GM23338 (cell line): ENCODE results near the gene MAPK1. TPM values are rescaled to one million over a fixed set of nuclear protein-coding genes. Genes with fewer than 3 reads are reported as not detected.

Source experiments
- ATAC-seq: fragments of 200-7000 bp; cut with Tn5 transposase; 3 replicates; pipeline ENCODE4 v1.9.1; 2020
- DNase-seq: peaks from one replicate; pipeline ENCODE4 v3.0.0-alpha.2; 2015; ENCODE audit warnings: low spot score
- H2AFZ ChIP-seq: fragments of 200-600 bp; sonication (generic); 2 replicates; pipeline ENCODE4 v1.8.0; 2016; ENCODE audit warnings: antibody characterized with exemption, mild to moderate bottlenecking, moderate library complexity
- H3F3A ChIP-seq: fragments of 200-600 bp; sonication (generic); replicated peaks from 2 replicates; pipeline ENCODE4 v1.8.0; 2017; ENCODE audit warnings: antibody characterized with exemption, mixed run types, low read depth
- H3K27ac ChIP-seq: fragments of 200-600 bp; sonication (generic); 2 replicates; pipeline ENCODE4 v1.6.1; 2016; ENCODE audit warnings: low read depth
- H3K27me3 ChIP-seq: fragments of 200-600 bp; sonication (generic); 2 replicates; pipeline ENCODE4 v1.8.0; 2016; ENCODE audit warnings: mild to moderate bottlenecking, mixed run types, moderate library complexity; ENCODE audit not compliant: insufficient read depth
- H3K36me3 ChIP-seq: fragments of 200-600 bp; sonication (generic); 2 replicates; pipeline ENCODE4 v1.8.0; 2016; ENCODE audit warnings: mild to moderate bottlenecking; ENCODE audit not compliant: insufficient read depth
- H3K4me1 ChIP-seq: fragments of 200-600 bp; sonication (generic); 2 replicates; pipeline ENCODE4 v1.8.0; 2016; ENCODE audit warnings: mild to moderate bottlenecking, moderate library complexity; ENCODE audit not compliant: insufficient read depth
- H3K4me2 ChIP-seq: fragments of 200-600 bp; sonication (generic); 2 replicates; pipeline ENCODE4 v1.7.1; 2017; ENCODE audit warnings: mixed run types
- H3K4me3 ChIP-seq: fragments of 200-600 bp; sonication (generic); 2 replicates; pipeline ENCODE4 v1.6.1; 2016; ENCODE audit warnings: mixed run types
- H3K79me2 ChIP-seq: fragments of 200-600 bp; sonication (generic); replicated peaks from 2 replicates; pipeline ENCODE4 v1.8.0; 2017; ENCODE audit warnings: mild to moderate bottlenecking; ENCODE audit not compliant: insufficient read depth
- H3K9me2 ChIP-seq: fragments of 200-600 bp; sonication (generic); 2 replicates; pipeline ENCODE4 v1.8.0; 2017; ENCODE audit not compliant: insufficient read depth
- H4K20me1 ChIP-seq: fragments of 200-600 bp; sonication (generic); replicated peaks from 2 replicates; pipeline ENCODE4 v1.8.0; 2017; ENCODE audit warnings: mild to moderate bottlenecking; ENCODE audit not compliant: insufficient read depth
- H3K27ac Mint-ChIP-seq: 2 replicates; pipeline ENCODE4 v1.8.0; 2020; ENCODE audit warnings: inconsistent platforms, mild to moderate bottlenecking, moderate library complexity, mixed read lengths
- H3K27me3 Mint-ChIP-seq: 3 replicates; pipeline ENCODE4 v1.8.0; 2022; ENCODE audit warnings: low read depth, mild to moderate bottlenecking, moderate library complexity, mixed read lengths, inconsistent platforms; ENCODE audit not compliant: insufficient read depth, poor library complexity
- H3K36me3 Mint-ChIP-seq: 3 replicates; pipeline ENCODE4 v1.8.0; 2021; ENCODE audit warnings: low read depth, mild to moderate bottlenecking, inconsistent platforms, moderate library complexity, mixed read lengths
- H3K4me1 Mint-ChIP-seq: 3 replicates; pipeline ENCODE4 v1.8.0; 2020; ENCODE audit warnings: mild to moderate bottlenecking, inconsistent platforms, mixed read lengths
- H3K4me3 Mint-ChIP-seq: 3 replicates; pipeline ENCODE4 v1.8.0; 2021; ENCODE audit warnings: moderate library complexity, mild to moderate bottlenecking, inconsistent platforms, mixed read lengths
- H3K9me3 Mint-ChIP-seq: 3 replicates; pipeline ENCODE4 v1.8.0; 2020; ENCODE audit warnings: moderate library complexity, mild to moderate bottlenecking, inconsistent platforms, mixed read lengths
- CREB1 ChIP-seq: fragments of 250-450 bp; sonication (Bioruptor Pico); IDR thresholded peaks from 2 replicates; pipeline ENCODE4 v1.5.0; 2020; ENCODE audit warnings: low read depth, mild to moderate bottlenecking, moderate library complexity
- EZH2 ChIP-seq: fragments of 200-600 bp; sonication (generic); IDR thresholded peaks from one replicate; pipeline ENCODE4 v1.8.0; 2017; ENCODE audit warnings: antibody characterized with exemption, mild to moderate bottlenecking, low read depth; ENCODE audit not compliant: unreplicated experiment
- EZH2phosphoT487 ChIP-seq: fragments of 200-600 bp; sonication (generic); IDR thresholded peaks from one replicate; pipeline ENCODE4 v1.8.1; 2018; ENCODE audit warnings: antibody characterized with exemption; ENCODE audit not compliant: unreplicated experiment
- JUNB ChIP-seq: IDR thresholded peaks from one replicate; pipeline ENCODE4 v1.6.1; 2016; ENCODE audit warnings: antibody characterized with exemption; ENCODE audit not compliant: unreplicated experiment
- NANOG ChIP-seq: IDR thresholded peaks from 2 replicates; pipeline ENCODE4 v1.6.1; 2016; ENCODE audit warnings: antibody characterized with exemption, borderline replicate concordance
- ZNF114 ChIP-seq: fragments of 250-450 bp; sonication (Bioruptor Pico); IDR thresholded peaks from 2 replicates; pipeline ENCODE4 v1.5.0; 2020; ENCODE audit warnings: mild to moderate bottlenecking, moderate library complexity
- ZNF331 ChIP-seq: fragments of 250-450 bp; sonication (Bioruptor Pico); IDR thresholded peaks from 2 replicates; pipeline ENCODE4 v1.5.0; 2020; ENCODE audit warnings: low read depth, mild to moderate bottlenecking, moderate library complexity
- ZNF462 ChIP-seq: fragments of 250-450 bp; sonication (Bioruptor Pico); IDR thresholded peaks from 2 replicates; pipeline ENCODE4 v1.5.0; 2020; ENCODE audit warnings: mild to moderate bottlenecking, moderate library complexity
- polyA plus RNA-seq: library from polyadenylated mRNA; unstranded; fragments of >200 nt; fragmentation: Nextera tagmentation; extraction: Ambion mirVana; gene quantifications from 2 replicates; pipeline ENCODE4 v1.2.1, GENCODE V29; 2016
- total RNA-seq: library from RNA; depleted of rRNA; stranded (reverse); fragments of >200 nt; shearing (Covaris generic); gene quantifications from 2 replicates; pipeline ENCODE4 v1.2.3, GENCODE V29; 2014
- TF ChIP-seq, protein P1 (sequence below), 2 experiments: fragments of 200-600 bp in 1 of 2; sonication (generic) in 1 of 2; conservative IDR thresholded peaks; 2 replicates each; pipeline versions ENCODE4 v1.5.1 to v1.6.1; 2016 to 2017; ENCODE audit warnings: antibody characterized with exemption in 2 of 2, low read depth in 2 of 2, mild to moderate bottlenecking in 2 of 2, moderate library complexity in 1 of 2

Gene MAPK1
- total and polyA plus RNA-seq, 2 experiments from 2014 or later: 17.4 to 77.5 TPM

- Histone ChIP-seq H4K20me1 (no peaks in the 10 kb centered on the region; the same call in none of the 2 replicates), H3K4me3 (no peak overlapping the region), H3K4me1 (0 out of 2 replicates have a peak, but pooled peaks cover 3% of the 10 kb centered on the region), H3K36me3 (no peaks in the 10 kb centered on the region), H2AFZ (no peak overlapping the region), H3K79me2 (no peaks in the 10 kb centered on the region), H3K27me3 (no peaks in the 10 kb centered on the region), H3F3A (no peaks in the 10 kb centered on the region), H3K4me2 (no peak overlapping the region), H3K9me2 (no peaks in the 10 kb centered on the region), H3K27ac (peak overlapping the region; percentile 56; the same call in 1 of the 2 replicates)
- Mint-ChIP-seq H3K27me3 (peaks cover 9% of the 10 kb centered on the region), H3K27ac (no peak overlapping the region), H3K4me3 (no peak overlapping the region; the same call in 2 of the 3 replicates), H3K9me3 (no peaks in the 10 kb centered on the region), H3K4me1 (peaks cover 8% of the 10 kb centered on the region; the same call in 2 of the 3 replicates), H3K36me3 (no peaks in the 10 kb centered on the region)
- TF ChIP-seq, protein P1, sequence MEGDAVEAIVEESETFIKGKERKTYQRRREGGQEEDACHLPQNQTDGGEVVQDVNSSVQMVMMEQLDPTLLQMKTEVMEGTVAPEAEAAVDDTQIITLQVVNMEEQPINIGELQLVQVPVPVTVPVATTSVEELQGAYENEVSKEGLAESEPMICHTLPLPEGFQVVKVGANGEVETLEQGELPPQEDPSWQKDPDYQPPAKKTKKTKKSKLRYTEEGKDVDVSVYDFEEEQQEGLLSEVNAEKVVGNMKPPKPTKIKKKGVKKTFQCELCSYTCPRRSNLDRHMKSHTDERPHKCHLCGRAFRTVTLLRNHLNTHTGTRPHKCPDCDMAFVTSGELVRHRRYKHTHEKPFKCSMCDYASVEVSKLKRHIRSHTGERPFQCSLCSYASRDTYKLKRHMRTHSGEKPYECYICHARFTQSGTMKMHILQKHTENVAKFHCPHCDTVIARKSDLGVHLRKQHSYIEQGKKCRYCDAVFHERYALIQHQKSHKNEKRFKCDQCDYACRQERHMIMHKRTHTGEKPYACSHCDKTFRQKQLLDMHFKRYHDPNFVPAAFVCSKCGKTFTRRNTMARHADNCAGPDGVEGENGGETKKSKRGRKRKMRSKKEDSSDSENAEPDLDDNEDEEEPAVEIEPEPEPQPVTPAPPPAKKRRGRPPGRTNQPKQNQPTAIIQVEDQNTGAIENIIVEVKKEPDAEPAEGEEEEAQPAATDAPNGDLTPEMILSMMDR (conservative IDR thresholded peaks at IDR 0.05; ENCODE audit: low read depth in 2 of 2): peak; percentile 58 to 76
- TF ChIP-seq ZNF114 (CRISPR knock-in tag): no peak
- TF ChIP-seq NANOG: no peak
- TF ChIP-seq CREB1 (CRISPR knock-in tag): no peak
- DNase-seq: peak; percentile 87
- peak; percentile 96 for ATAC-seq
Observed at GRCh38 chr22:21726650-21727049, 140.8 kb downstream of the MAPK1 start.

GRCh38 chr22:21725956-21726649, 141.3 kb downstream of the MAPK1 start:
- H3K79me2 ChIP-seq: no peaks in the 10 kb centered on the region
- Mint-ChIP-seq H3K36me3 (no peaks in the 10 kb centered on the region), H3K9me3 (no peaks in the 10 kb centered on the region), H3K27ac (no peak overlapping the region), H3K4me3 (no peak overlapping the region), H3K27me3 (peaks cover 9% of the 10 kb centered on the region), H3K4me1 (peaks cover 8% of the 10 kb centered on the region; the same call in 2 of the 3 replicates)
- DNase-seq: peak; percentile 77
- H3K27me3 ChIP-seq: no peaks in the 10 kb centered on the region
- ATAC-seq: peak; percentile 33
- no peaks in the 10 kb centered on the region for H3K9me2 ChIP-seq
- H3K36me3 ChIP-seq: no peaks in the 10 kb centered on the region
- no peaks in the 10 kb centered on the region; the same call in none of the 2 replicates for H4K20me1 ChIP-seq
- no peak overlapping the region for H3K4me3 ChIP-seq
- no peaks in the 10 kb centered on the region for H3F3A ChIP-seq
- H2AFZ ChIP-seq: no peak overlapping the region
- peak overlapping the region; percentile 69; the same call in 1 of the 2 replicates for H3K27ac ChIP-seq
- H3K4me2 ChIP-seq: no peak overlapping the region
- H3K4me1 ChIP-seq: 0 out of 2 replicates have a peak, but pooled peaks cover 3% of the 10 kb centered on the region
- TF ChIP-seq EZH2: no peak
- TF ChIP-seq EZH2phosphoT487: no peak
- TF ChIP-seq, protein P1 (conservative IDR thresholded peaks at IDR 0.05; ENCODE audit: low read depth in 2 of 2): no peak
- TF ChIP-seq ZNF114 (CRISPR knock-in tag): no peak
- no peak for TF ChIP-seq CREB1 (CRISPR knock-in tag)
- TF ChIP-seq JUNB: no peak
- no peak for TF ChIP-seq ZNF462 (CRISPR knock-in tag)
- no peak for TF ChIP-seq ZNF331 (CRISPR knock-in tag)
